RWPE2 (cell line): ENCODE data around the gene TIMM8B.
A peak's percentile ranks its signal among the peaks of the same experiment; 100 is the strongest.

Experiments
- ATAC-seq: fragments of 200-7000 bp; cut with Tn5 transposase; 3 replicates; pipeline ENCODE4 v1.9.1; 2021; ENCODE audit warnings: low read depth
- DNase-seq: peaks from one replicate; pipeline ENCODE4 v3.0.0-alpha.2; 2020; ENCODE audit warnings: low spot score
- H3K27ac ChIP-seq: fragments of 450-650 bp; 2 replicates; pipeline ENCODE4 v1.5.1; 2017; ENCODE audit warnings: mild to moderate bottlenecking; ENCODE audit not compliant: poor library complexity, severe bottlenecking
- H3K27me3 ChIP-seq: fragments of 250-450 bp; sonication (Bioruptor Pico); 2 replicates; pipeline ENCODE4 v1.5.1; 2021; ENCODE audit warnings: mild to moderate bottlenecking, moderate library complexity; ENCODE audit not compliant: insufficient read depth, poor library complexity, severe bottlenecking
- H3K36me3 ChIP-seq: fragments of 250-450 bp; sonication (Bioruptor Pico); 2 replicates; pipeline ENCODE4 v1.5.1; 2020; ENCODE audit warnings: low read depth, mild to moderate bottlenecking, moderate library complexity
- H3K4me1 ChIP-seq: fragments of 250-450 bp; sonication (Bioruptor Pico); 2 replicates; pipeline ENCODE4 v1.5.1; 2021; ENCODE audit warnings: mild to moderate bottlenecking, moderate library complexity; ENCODE audit not compliant: insufficient read depth, poor library complexity, severe bottlenecking
- H3K4me3 ChIP-seq: fragments of 250-450 bp; sonication (Bioruptor Pico); 2 replicates; pipeline ENCODE4 v1.5.1; 2021; ENCODE audit warnings: mild to moderate bottlenecking, moderate library complexity; ENCODE audit not compliant: severe bottlenecking
- H3K9me3 ChIP-seq: fragments of 250-450 bp; sonication (Bioruptor Pico); 2 replicates; pipeline ENCODE4 v1.5.1; 2021; ENCODE audit warnings: mild to moderate bottlenecking, moderate library complexity; ENCODE audit not compliant: severe bottlenecking
- CTCF ChIP-seq: fragments of 450-650 bp; IDR thresholded peaks from one replicate; pipeline ENCODE4 v1.5.1; 2017; ENCODE audit warnings: mild to moderate bottlenecking, moderate library complexity; ENCODE audit not compliant: poor library complexity, severe bottlenecking

The TIMM8B gene

GRCh38 chr11:112086422-112087191, at the start of gene TIMM8B, which contains the start of gene SDHD:
TSS of gene TIMM8B (minus strand) at chr11:112086756. CDS start at chr11:112086723, 33 bp downstream.
TSS of gene SDHD (plus strand) at chr11:112086873. CDS start at chr11:112086908, 35 bp downstream.
- Histone ChIP-seq H3K9me3 (no peaks in the 10 kb centered on the region), H3K27me3 (no peaks in the 10 kb centered on the region), H3K27ac (peak within 1 kb of the TSS; percentile 17), H3K4me3 (peak within 1 kb of the TSS; percentile 55), H3K4me1 (peaks cover 4% of the 10 kb centered on the region), H3K36me3 (peaks cover 83% of the 10 kb centered on the region)
- DNase-seq (peak; percentile 92), ATAC-seq (peak; percentile 94)
- TF ChIP-seq CTCF, result no peak

GRCh38 chr11:112134473-112134872, 47.9 kb upstream of the TIMM8B start:
- H3K36me3 ChIP-seq, result no peaks in the 10 kb centered on the region
- H3K27ac ChIP-seq, result no peak overlapping the region
- H3K4me3 ChIP-seq, result no peak overlapping the region
- no peak for TF ChIP-seq CTCF
- DNase-seq (no peak), ATAC-seq (no peak)
- peaks cover 11% of the 10 kb centered on the region for H3K4me1 ChIP-seq
- no peaks in the 10 kb centered on the region for H3K27me3 ChIP-seq
- no peaks in the 10 kb centered on the region for H3K9me3 ChIP-seq

- Histone ChIP-seq H3K36me3 (no peaks in the 10 kb centered on the region), H3K4me3 (no peak overlapping the region), H3K27me3 (no peaks in the 10 kb centered on the region), H3K27ac (no peak overlapping the region), H3K4me1 (peaks cover 23% of the 10 kb centered on the region), H3K9me3 (no peaks in the 10 kb centered on the region)
- ATAC-seq (no peak), DNase-seq (no peak)
- TF ChIP-seq CTCF, result no peak
Measured at GRCh38 chr11:112132737-112133136, 46.2 kb upstream of the TIMM8B start.

- no peaks in the 10 kb centered on the region for H3K9me3 ChIP-seq
- no peak overlapping the region for H3K4me3 ChIP-seq
- DNase-seq, result no peak
- ATAC-seq, result no peak
- no peaks in the 10 kb centered on the region for H3K36me3 ChIP-seq
- peak overlapping the region; percentile 79 for H3K27ac ChIP-seq
- H3K27me3 ChIP-seq, result no peaks in the 10 kb centered on the region
- TF ChIP-seq CTCF, result no peak
- H3K4me1 ChIP-seq, result peaks cover 23% of the 10 kb centered on the region
Measured at GRCh38 chr11:112129656-112130055, 43.1 kb upstream of the TIMM8B start.
